Endothelial cell of umbilical vein (primary cell): ENCODE measurements around the gene OR5M3.

Experiments
- CTCF ChIP-seq, 2 donors: IDR thresholded peaks; 1 replicate in 1 of 2; 2 replicates in 1 of 2; pipeline ENCODE4 v1.5.1; 2011; ENCODE audit warnings: low read length in 2 of 2, mild to moderate bottlenecking in 2 of 2, moderate library complexity in 2 of 2, control low read depth in 1 of 2, inconsistent platforms in 1 of 2, low read depth in 1 of 2; ENCODE audit not compliant: insufficient read depth in 1 of 2; ENCODE audit errors: extremely low read depth in 1 of 2
- EZH2 ChIP-seq: IDR thresholded peaks from 2 replicates; pipeline ENCODE4 v1.6.1; 2012; ENCODE audit warnings: borderline replicate concordance, low read depth, mild to moderate bottlenecking, moderate library complexity, low read length, inconsistent platforms; ENCODE audit not compliant: severe bottlenecking
- FOS ChIP-seq: IDR thresholded peaks from 2 replicates; pipeline ENCODE4 v1.6.1; 2011; ENCODE audit warnings: mild to moderate bottlenecking, low read length, moderate library complexity, borderline replicate concordance; ENCODE audit not compliant: insufficient read depth
- GATA2 ChIP-seq: IDR thresholded peaks from 2 replicates; pipeline ENCODE4 v1.7.0; 2011; ENCODE audit warnings: low read depth, mild to moderate bottlenecking, moderate library complexity, mixed read lengths, low read length; ENCODE audit not compliant: insufficient read length, insufficient read depth
- JUN ChIP-seq: IDR thresholded peaks from 2 replicates; pipeline ENCODE4 v1.6.1; 2011; ENCODE audit warnings: borderline replicate concordance, low read depth; ENCODE audit not compliant: insufficient read length, insufficient read depth
- MAX ChIP-seq: IDR thresholded peaks from 2 replicates; pipeline ENCODE4 v1.6.1; 2011; ENCODE audit not compliant: insufficient read depth, insufficient read length
- MYC ChIP-seq: IDR thresholded peaks from one replicate; pipeline ENCODE4 v1.6.1; 2011; ENCODE audit warnings: mild to moderate bottlenecking, low read depth, low read length
- POLR2A ChIP-seq: IDR thresholded peaks from 2 replicates; pipeline ENCODE4 v1.6.1; 2012; ENCODE audit warnings: low read depth, mild to moderate bottlenecking, control low read depth, low read length
- POLR2AphosphoS5 ChIP-seq: IDR thresholded peaks from 2 replicates; pipeline ENCODE4 v1.6.1; 2012; ENCODE audit warnings: low read depth, mild to moderate bottlenecking, control low read depth, low read length, moderate library complexity; ENCODE audit not compliant: insufficient read depth

- no peak for TF ChIP-seq POLR2A
- no peak for TF ChIP-seq CTCF (IDR thresholded peaks at IDR 0.05; ENCODE audit: extremely low read depth in 1 of 2, insufficient read depth in 1 of 2, low read depth in 1 of 2, low read length in 2 of 2)
- TF ChIP-seq EZH2, result no peak
- TF ChIP-seq POLR2AphosphoS5, result no peak
- TF ChIP-seq MYC, result no peak
- no peak for TF ChIP-seq MAX
- TF ChIP-seq FOS, result no peak
- TF ChIP-seq GATA2, result no peak
- no peak for TF ChIP-seq JUN
These were observed at the start of gene OR5M3 for GRCh38 chr11:56473252-56473651.
